ENCODE measurements around the gene SDS.

- no peak for TF ChIP-seq CTCF (conservative IDR thresholded peaks at IDR 0.05)
- no peak for TF ChIP-seq EZH2 (IDR thresholded peaks at IDR 0.05; ENCODE audit: low read depth)
These were observed 44.4 kb downstream of the SDS start for GRCh38 chr12:113359133-113359938.

Data from PC-9 (cell line).